NT2/D1 (cell line): Measurements from ENCODE around the gene DHX16.

Experiments
- SUZ12 ChIP-seq: IDR thresholded peaks from 2 replicates; pipeline ENCODE4 v1.6.1; 2011; ENCODE audit not compliant: insufficient read length, insufficient read depth; ENCODE audit errors: extremely low read depth
- ZNF274 ChIP-seq: IDR thresholded peaks from 2 replicates; pipeline ENCODE4 v1.6.1; 2011; ENCODE audit warnings: mild to moderate bottlenecking, low read depth, low read length

GRCh38 chr6:30719356-30719755, 46.5 kb upstream of the DHX16 start:
- TF ChIP-seq SUZ12 (no peak), ZNF274 (no peak)
